ENCODE measurements around the gene MYO18A.

- no peak for TF ChIP-seq CTCF (IDR thresholded peaks at IDR 0.05; ENCODE audit: low read depth, low read length)
- no peak for TF ChIP-seq EZH2phosphoT487 (IDR thresholded peaks at IDR 0.05; ENCODE audit: low read depth)
Observed at GRCh38 chr17:29159306-29159860, 20.8 kb downstream of the MYO18A start.
